ENCODE results near the gene PCBP3.
"Not testable (repeated sequence)": the region's sequence is repeated elsewhere in the genome, so short reads cannot be mapped to it uniquely, and the experiment has no call there.

The PCBP3 gene

GRCh38 chr21:45882645-45883044, 239.1 kb downstream of the PCBP3 start:
- Histone ChIP-seq H3K4me1 (ENCODE audit: control insufficient read depth in 1 of 2, insufficient read depth in 1 of 2, low read depth in 1 of 2, low read length in 1 of 2) (peaks cover 49 to 61% of the 10 kb centered on the region in 2 experiments), H3K27ac (no peak overlapping the region), H3K36me3 (no peaks in the 10 kb centered on the region), H3K27me3 (no peaks in the 10 kb centered on the region), H3K4me3 (ENCODE audit: low read depth in 1 of 2, low read length in 1 of 2) (no peak overlapping the region), H3K9me3 (no peaks in the 10 kb centered on the region)
- no peak for TF ChIP-seq CTCF (IDR thresholded peaks at IDR 0.05)

DNA sequence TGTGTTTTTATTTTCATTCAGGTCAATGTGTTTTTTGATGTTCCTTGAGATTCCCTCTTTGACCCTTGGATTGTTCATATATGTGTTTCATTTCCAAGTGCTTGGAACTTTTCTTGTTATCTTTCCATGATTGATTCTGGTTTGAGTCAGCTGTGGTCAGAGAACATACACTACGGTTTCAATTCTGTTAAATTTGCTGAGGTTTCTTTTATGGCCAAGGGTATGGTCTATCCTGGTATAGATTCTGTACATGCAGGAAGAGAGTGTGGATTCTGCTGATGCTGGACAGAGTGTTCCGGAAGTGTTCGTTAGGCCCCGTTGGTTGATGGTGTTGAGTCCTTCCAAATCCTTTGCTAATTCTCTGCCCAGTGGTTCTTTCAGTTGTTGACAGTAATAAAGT, 239.6 kb downstream of the PCBP3 start:
- no peak for TF ChIP-seq CTCF (IDR thresholded peaks at IDR 0.05)
- no peaks in the 10 kb centered on the region for H3K9me3 ChIP-seq
- peaks cover 49 to 61% of the 10 kb centered on the region in 2 experiments for H3K4me1 ChIP-seq (ENCODE audit: control insufficient read depth in 1 of 2, insufficient read depth in 1 of 2, low read depth in 1 of 2, low read length in 1 of 2)
- H3K27ac ChIP-seq: no peak overlapping the region
- no peaks in the 10 kb centered on the region for H3K36me3 ChIP-seq
- H3K4me3 ChIP-seq (ENCODE audit: low read depth in 1 of 2, low read length in 1 of 2): no peak overlapping the region
- H3K27me3 ChIP-seq: no peaks in the 10 kb centered on the region

DNA sequence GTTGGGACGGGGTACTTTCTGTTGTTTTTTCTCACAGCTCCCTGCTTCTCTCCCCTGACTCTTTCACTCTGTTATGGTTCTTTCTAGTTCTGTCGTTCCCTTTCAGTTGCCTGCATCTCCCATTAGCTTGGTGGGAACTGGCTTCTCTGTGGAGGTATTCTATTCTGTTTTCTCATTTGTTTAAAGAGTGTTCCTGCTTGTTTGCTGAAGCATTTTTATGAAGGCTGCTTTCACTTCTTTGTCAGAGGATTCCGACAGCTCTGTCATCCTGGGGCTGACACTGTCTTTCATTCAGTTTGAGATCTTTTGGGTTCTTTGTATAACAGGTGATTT, 242.0 kb downstream of the PCBP3 start:
- H3K36me3 ChIP-seq: no peaks in the 10 kb centered on the region
- peaks cover 34 to 43% of the 10 kb centered on the region in 2 experiments for H3K4me1 ChIP-seq (ENCODE audit: control insufficient read depth in 1 of 2, insufficient read depth in 1 of 2, low read depth in 1 of 2, low read length in 1 of 2)
- peak overlapping the region; percentile 51 for H3K27ac ChIP-seq
- no peaks in the 10 kb centered on the region for H3K27me3 ChIP-seq
- H3K9me3 ChIP-seq: no peaks in the 10 kb centered on the region
- TF ChIP-seq CTCF (IDR thresholded peaks at IDR 0.05): no peak
- no peak overlapping the region for H3K4me3 ChIP-seq (ENCODE audit: low read depth in 1 of 2, low read length in 1 of 2)

GRCh38 chr21:45885930-45886601, 242.5 kb downstream of the PCBP3 start:
- H3K9me3 ChIP-seq; H3K4me3 ChIP-seq (ENCODE audit: low read depth in 1 of 2, low read length in 1 of 2); H3K36me3 ChIP-seq; H3K27me3 ChIP-seq: not testable (repeated sequence)
- Histone ChIP-seq H3K27ac (peak overlapping the region; percentile 51), H3K4me1 (ENCODE audit: control insufficient read depth in 1 of 2, insufficient read depth in 1 of 2, low read depth in 1 of 2, low read length in 1 of 2) (peaks cover 29 to 40% of the 10 kb centered on the region in 2 experiments)

DNA sequence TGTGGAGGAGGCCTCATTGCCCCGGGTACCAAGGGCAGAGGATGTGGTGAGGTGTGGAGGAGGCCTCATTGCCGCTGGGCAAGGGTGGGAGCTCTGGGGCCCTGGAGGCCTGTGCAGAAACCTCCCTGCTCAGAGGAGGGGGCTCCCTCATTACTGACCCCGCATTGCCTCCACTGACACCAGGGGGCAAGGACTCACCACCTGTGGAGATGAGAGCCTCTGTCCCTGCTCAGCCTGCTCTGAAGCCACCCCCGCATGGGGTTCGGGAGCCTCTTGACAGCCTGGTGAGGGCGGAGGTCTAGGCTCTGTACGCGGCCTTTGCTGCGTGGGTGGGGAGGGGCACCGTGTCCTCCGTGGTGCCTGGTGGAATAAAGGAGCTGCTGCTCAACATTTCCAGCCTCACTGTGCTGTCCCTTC, 243.1 kb downstream of the PCBP3 start:
- no peak for TF ChIP-seq CTCF (IDR thresholded peaks at IDR 0.05)
- Histone ChIP-seq H3K4me1 (ENCODE audit: control insufficient read depth in 1 of 2, insufficient read depth in 1 of 2, low read depth in 1 of 2, low read length in 1 of 2) (peaks cover 29 to 40% of the 10 kb centered on the region in 2 experiments), H3K27ac (no peak overlapping the region), H3K36me3 (no peaks in the 10 kb centered on the region), H3K27me3 (no peaks in the 10 kb centered on the region), H3K4me3 (ENCODE audit: low read depth in 1 of 2, low read length in 1 of 2) (no peak overlapping the region), H3K9me3 (no peaks in the 10 kb centered on the region)

- H3K36me3 ChIP-seq: no peaks in the 10 kb centered on the region
- H3K9me3 ChIP-seq: no peaks in the 10 kb centered on the region
- no peak overlapping the region for H3K27ac ChIP-seq
- no peak for TF ChIP-seq CTCF (IDR thresholded peaks at IDR 0.05)
- no peak overlapping the region for H3K4me3 ChIP-seq (ENCODE audit: low read depth in 1 of 2, low read length in 1 of 2)
- H3K4me1 ChIP-seq (ENCODE audit: control insufficient read depth in 1 of 2, insufficient read depth in 1 of 2, low read depth in 1 of 2, low read length in 1 of 2): peaks cover 29 to 40% of the 10 kb centered on the region in 2 experiments
- H3K27me3 ChIP-seq: no peaks in the 10 kb centered on the region
Observed at GRCh38 chr21:45887120-45887611, 243.6 kb downstream of the PCBP3 start.
